GM18861 (cell line): ENCODE data around the gene TRAPPC2L.

Source experiments
- ATAC-seq: cut with Tn5 transposase; IDR thresholded peaks from one replicate; pipeline ENCODE4 v1.9.1; 2021; ENCODE audit not compliant: unreplicated experiment

TRAPPC2L gene

GRCh38 chr16:88906020-88906419 is 49.1 kb downstream of the TRAPPC2L start:
- no peak for ATAC-seq

- no peak for ATAC-seq
Observed at GRCh38 chr16:88906535-88907105, 49.7 kb downstream of the TRAPPC2L start.

GRCh38 chr16:88907768-88908167 is 50.8 kb downstream of the TRAPPC2L start:
- ATAC-seq: no peak

- no peak for ATAC-seq
Observed at GRCh38 chr16:88908307-88908706, 51.4 kb downstream of the TRAPPC2L start.

- ATAC-seq: no peak
Observed at GRCh38 chr16:88909431-88910210, 52.7 kb downstream of the TRAPPC2L start.

- ATAC-seq: no peak
Observed at GRCh38 chr16:88910284-88911135, 53.6 kb downstream of the TRAPPC2L start.

GRCh38 chr16:88911136-88911945 is 54.4 kb downstream of the TRAPPC2L start:
- no peak for ATAC-seq

- no peak for ATAC-seq
Observed at GRCh38 chr16:88911946-88912310, 55.0 kb downstream of the TRAPPC2L start.
